Erythroblast (primary cell): ENCODE results near the gene AMBP.

Source experiments
- DNase-seq, 2 experiments: peaks; one replicate each; lab custom pipeline; 2025; lab: John Stamatoyannopoulos, UW
- GATA1 ChIP-seq: IDR thresholded peaks from 2 replicates; pipeline ENCODE4 v1.6.1; 2011; ENCODE audit warnings: low read depth, mild to moderate bottlenecking, control low read depth, low read length, moderate library complexity
- POLR2A ChIP-seq: IDR thresholded peaks from 2 replicates; pipeline ENCODE4 v1.6.1; 2011; ENCODE audit warnings: mild to moderate bottlenecking, low read length

Gene AMBP

DNA sequence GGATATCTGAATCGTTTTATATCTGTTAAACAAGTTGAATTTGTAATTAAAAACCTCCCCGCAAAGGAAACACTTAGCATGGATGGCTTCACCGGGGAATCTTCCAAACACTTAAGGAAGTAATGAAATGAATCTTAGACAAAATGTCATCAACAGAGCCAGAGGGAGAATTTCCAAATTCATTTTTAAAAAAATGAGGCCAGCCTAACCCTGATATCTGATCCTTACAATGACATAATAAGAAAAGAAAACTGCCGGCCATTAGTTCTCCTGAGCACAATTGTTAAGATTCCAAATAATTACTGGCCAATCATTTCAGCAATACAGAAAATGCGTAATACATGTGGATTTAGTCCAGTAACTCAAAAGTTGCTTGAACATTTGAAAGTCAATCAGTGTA is 27.1 kb upstream of the AMBP start:
- TF ChIP-seq POLR2A (no peak), GATA1 (no peak)
- no peak for DNase-seq

DNA sequence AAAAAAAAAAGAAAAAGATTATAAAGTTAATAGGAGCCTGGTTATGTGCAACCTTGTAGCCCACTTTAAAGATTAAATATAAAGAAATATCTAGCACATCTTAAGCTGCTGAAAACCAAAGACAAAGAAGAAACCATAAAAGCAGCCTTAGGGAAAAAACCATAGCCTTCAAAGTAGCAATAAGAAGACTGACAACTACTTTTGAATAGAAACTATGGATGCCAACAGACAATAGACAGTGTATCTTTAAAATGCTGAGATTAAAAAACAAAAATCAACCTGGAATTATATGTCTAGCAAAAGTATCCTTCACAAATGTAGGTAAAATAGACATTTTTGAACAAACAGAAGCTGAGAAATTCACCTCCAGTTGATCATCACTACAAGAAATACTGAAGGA is 24.4 kb upstream of the AMBP start:
- TF ChIP-seq POLR2A = no peak
- no peak for TF ChIP-seq GATA1

DNA sequence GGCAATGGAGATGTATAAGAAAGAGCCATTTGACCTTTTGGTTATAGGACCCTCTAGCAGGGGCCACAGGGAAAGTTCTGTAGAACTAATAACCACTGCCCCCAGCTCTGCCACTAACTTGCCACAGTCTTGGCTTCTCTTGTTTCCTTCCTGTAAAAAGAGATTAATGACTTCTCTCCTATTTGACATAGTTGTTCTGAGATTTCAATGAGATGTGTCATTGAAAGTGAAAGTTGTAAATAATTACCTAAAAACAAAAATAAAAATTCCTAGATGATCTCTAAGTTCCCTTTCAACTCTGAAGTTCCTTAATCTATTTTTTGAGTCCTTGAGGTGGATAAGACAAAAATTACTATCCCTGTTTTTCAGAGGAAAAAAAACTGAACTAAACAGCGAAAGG is 22.4 kb upstream of the AMBP start:
- DNase-seq = no peak
- TF ChIP-seq GATA1 (no peak), POLR2A (no peak)

More for the DNA sequence above, 24.4 kb upstream of the AMBP start:
- DNase-seq = no peak

DNA sequence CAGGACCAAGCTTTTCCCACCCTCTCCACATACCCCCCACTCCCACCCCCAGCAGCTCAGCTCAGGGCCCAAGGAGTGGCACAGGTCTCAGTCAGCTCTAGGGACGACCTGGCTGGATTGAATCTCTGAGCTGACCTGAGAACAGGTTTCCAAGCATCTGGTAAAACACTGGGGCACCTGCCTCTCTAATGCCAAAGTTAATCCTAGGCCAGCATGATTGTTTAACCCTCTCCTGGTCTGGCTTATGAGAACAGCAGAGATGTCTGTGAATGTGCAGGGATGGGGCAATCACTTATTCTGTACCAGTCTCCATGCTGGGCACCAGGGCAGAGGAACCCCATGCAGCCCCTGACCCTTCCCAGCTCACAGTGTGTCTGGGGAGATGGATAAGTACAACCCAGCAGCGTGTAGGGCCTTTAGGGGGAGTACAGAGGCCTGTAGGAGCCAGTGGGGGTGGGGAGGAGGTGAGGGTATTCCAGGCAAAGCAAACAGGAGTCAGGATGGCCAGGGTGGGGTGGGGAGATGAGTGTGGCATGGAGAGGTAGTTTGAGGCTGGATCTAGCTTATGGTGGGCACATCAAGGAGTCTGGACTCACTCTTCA is 21.7 kb upstream of the AMBP start:
- TF ChIP-seq GATA1 (no peak), POLR2A (no peak)
- no peak for DNase-seq

DNA sequence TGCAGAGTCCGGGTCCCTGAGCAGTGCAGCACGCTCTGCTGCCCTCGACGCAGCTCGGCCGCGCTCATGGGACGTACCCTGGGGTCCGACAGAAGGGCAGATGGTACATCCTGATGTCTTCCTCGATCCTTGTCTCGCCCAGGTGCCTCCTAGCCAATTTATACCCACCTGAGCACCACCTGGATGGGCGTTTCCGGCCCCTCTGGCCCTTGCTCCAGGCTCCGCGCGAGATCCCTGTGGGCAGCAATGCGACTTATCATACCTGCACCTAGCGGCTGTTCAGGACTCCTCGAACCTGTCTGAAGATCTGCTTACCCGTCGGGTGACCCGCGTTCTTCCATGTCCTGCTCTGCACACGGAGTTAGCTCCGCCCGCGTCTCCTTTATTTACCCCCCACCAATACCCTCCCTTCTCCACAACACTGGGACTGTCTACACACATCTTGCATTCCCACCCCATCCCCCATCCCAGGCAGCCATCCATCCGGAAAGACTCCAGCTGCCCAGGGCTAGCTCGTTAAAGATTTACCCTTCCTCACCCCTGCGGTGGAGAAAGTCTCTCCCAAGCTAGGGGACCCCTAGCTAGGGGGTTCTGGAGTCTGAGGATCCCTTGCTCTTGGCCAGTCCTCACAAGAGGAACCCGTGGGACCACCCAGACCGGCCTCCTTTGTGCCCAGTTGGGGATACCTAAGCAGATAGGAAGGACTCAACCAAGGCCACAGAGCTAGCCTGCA is 21.0 kb upstream of the AMBP start, which contains the start of gene KIF12:
TSS of gene KIF12 (minus strand) at position 357 of the 733 bp plus-strand sequence. CDS start at position 341, 16 bp downstream.
- TF ChIP-seq POLR2A = no peak
- TF ChIP-seq GATA1 = no peak
- DNase-seq = no peak

DNA sequence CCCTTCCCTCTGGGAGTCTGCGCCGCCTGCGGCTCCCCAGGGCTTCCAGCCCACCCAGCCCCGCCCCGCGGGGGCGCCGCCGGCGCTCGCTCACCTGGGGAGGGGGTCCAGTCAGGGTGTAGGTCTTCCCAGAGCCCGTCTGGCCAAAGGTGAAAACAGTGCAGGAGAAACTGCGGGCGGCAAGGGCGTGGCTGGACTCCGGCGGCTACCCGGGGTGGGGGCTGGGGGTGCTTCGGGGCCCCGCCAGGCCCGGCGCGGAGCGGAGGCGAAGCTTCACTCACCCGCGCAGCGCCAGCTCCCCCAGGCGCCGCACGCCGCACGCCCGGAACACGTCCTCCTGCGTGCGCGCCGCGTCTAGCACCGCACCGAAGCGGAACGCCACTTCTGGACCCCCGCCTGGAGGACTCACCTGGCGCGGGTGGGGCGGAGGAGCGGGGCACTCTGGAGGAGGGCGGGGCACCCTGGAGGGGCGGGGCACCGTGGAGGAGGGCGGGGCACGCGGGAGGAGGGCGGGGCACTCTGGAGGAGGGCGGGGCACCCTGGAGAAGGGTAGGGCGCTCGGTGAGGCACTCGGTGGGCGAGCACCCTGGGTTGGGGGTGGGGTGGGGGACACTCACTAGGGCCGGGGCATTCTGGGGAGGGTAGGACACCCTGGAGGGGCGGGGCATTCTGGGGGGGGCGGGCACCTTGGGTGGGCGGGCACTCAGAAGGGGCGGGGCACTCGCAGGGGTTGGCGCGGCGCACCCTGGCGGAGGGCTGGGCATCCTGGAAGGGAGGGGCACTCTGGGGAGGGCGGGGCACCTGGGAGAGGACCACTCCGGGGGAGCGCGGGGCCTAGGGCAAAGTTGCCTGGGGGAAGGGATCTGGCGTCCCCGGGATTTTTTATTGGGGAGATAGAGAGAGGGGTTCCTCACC is 20.2 kb upstream of the AMBP start:
- peak; percentile 41 to 46 for DNase-seq
- TF ChIP-seq GATA1 = no peak
- TF ChIP-seq POLR2A = no peak

DNA sequence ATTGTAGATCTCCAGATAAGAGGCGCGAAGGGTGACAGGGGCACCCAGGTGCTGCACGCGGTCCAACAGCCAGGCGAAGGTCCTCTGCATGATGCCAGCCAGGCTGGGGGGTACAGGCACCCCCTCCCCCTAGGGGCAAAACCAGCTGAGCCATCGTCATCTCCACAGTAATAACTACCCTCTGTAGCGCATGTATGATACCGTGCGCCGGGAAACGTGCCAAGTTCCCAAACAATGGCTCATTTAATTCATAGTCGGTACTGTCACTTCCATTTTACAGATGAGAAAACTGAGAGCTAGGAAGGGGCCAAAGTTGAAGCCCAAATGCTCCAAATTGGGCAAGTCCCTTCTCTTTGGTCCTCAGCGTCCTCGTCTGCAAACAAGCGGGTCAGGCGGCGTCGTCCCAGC is 19.5 kb upstream of the AMBP start:
- no peak for DNase-seq
- TF ChIP-seq POLR2A (no peak), GATA1 (no peak)

DNA sequence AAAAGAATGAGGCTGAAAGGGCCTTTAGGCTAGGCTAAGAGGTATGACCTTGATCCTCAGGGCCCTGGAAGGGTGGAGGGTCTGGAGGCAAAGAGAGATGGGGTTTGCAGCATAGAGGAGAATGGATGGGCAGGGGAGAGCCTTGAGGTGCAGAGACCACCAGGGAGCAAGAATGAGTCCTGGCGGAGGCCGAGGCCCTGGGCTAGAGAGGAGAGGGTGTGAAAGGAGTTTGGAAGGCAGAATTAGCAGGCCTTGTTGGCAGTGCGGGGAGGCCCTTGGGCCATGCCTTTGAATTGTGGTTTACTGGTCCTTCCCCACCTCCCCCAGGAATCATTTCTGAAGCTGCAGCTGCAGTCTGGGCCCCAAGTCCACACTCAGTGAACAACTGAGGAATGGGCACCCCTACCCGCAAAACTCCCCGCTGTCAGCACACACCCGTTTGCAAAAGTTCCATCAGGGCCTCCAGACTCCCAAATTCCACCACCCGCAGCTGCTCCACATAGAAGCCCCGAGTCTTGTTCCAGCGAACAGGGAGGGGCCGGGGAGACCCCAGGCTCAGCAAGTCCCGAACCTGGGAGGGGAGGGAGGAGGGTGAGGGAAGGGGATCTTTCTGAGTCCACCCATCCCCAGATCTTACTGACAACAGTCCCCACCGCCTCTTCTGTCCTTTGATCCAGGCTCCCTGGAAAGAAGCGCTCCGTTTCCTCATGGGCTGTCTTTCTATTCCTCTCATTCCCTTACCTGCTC is 18.9 kb upstream of the AMBP start:
- no peak for TF ChIP-seq GATA1
- TF ChIP-seq POLR2A = no peak
- no peak for DNase-seq

DNA sequence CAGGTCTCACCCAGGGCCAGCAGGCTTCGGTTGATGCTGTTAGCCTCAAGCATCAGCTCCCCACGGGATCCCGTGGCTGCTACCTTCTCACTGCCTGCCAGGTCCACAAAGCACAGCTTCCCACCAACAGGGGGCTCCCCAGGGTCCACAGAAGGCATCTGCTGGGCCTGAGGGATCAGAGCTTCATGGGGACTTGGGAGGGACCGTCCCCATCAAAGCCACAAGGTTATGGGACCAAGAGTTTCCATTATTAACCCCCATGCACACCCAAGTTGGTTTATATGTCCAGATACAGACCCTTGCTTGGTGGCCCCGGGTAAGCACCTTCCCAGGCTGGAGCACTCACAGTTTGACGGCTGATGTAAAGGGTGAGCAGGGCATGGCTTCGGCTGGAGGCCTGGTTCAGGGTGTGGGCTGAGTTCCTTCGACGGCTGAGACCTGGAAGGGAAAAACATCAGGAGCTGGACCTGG is 18.0 kb upstream of the AMBP start:
- DNase-seq = no peak
- no peak for TF ChIP-seq POLR2A
- TF ChIP-seq GATA1 = no peak

DNA sequence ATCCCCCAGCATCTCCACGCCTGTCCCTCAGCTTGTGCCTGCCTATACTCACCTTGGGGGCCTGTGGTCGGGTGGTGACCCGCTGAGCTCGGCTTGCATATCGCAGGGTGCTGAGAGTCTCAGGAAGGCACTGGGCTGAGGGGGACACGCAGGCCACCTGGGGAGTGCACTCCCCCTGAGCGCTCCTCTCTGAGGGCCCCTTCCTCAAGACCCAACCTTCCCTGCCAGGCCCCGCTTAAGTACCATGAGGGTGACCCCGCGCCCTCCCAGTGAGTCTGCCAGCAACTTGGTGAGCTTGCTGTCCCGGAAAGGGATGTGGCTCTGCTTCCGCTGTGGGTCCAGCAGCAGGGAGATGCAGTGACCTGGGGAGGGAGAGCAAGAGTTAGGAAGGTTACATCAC is 16.9 kb upstream of the AMBP start:
- no peak for DNase-seq
- TF ChIP-seq GATA1 (no peak), POLR2A (no peak)

DNA sequence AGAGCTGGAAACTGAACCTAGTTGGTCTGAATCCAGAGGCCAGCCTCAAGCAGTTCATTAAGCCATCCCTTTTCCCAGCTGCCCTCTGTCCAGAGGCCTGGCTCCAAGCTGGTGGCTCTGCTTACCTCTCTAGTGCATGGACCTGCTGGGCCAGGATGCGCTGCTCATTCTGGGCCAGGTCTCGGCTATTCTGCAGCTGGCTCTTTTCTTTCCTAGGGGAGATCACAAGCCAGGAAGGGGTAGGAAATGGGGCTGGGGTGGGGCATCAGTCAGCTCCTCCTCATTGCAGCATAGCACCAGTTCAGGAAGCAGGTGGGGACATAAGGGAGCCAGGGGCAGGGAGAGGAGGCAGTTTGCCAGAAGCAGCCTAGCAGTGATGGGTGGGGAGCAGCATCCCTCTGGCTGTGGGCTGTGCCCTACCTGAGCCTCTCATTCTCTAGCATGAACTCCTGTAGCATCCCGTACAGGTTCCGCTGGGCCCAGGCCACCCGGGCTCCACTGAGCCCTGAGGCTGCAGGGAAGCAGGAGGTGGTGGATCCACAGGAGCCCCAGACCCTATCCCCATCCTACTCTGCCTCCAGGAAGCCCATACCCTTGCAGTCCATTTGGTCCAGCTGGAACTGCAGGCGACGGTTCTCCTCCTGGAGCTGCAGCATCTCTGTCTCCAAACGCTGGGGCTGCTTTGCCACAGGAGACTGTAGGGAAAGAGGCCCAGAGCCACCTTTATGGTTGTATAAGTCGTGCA is 15.8 kb upstream of the AMBP start:
- no peak for TF ChIP-seq POLR2A
- TF ChIP-seq GATA1 = no peak

DNA sequence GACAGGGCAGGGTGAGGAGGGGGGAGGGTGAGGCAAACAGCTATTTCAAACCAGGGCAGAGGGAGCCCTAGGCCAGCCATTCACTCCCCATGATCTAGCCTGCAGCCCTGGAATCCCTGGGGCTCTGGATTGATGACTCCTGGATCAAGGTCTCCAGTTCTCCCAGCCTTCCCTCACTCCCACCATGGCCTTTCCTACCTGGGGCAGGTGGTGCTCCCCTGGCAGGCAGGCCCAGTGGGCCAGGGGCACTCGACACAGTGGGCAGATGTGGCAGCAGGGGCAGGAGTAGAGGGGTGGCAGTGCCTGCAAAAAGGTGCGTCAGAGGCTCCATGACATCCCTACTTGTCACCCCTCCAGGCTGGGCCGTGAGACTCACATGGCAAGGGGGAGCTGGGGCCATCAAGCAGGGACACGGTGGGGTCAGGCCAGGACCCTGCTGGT is 15.0 kb upstream of the AMBP start:
- TF ChIP-seq GATA1 = no peak
- no peak for TF ChIP-seq POLR2A
- DNase-seq = no peak

More for the DNA sequence above, 15.8 kb upstream of the AMBP start:
- no peak for DNase-seq
